ENCODE results near the gene SYP. TPM values are rescaled to one million over a fixed set of nuclear protein-coding genes. Genes with fewer than 3 reads are reported as not detected.

Gene SYP
- total and polyA plus RNA-seq, 2 experiments from 2014 or later: 1.4 to 2.1 TPM

GRCh38 chrX:49205443-49205842 is 5.5 kb upstream of the SYP start:
- no peak overlapping the region for H3K4me2 ChIP-seq
- no peak overlapping the region for H3K4me3 ChIP-seq
- H3K79me2 ChIP-seq: no peaks in the 10 kb centered on the region
- no peaks in the 10 kb centered on the region for H3K27me3 ChIP-seq
- H2AFZ ChIP-seq: no peak overlapping the region
- H3K36me3 ChIP-seq (replicated peaks; ENCODE audit: insufficient read depth, low read depth): no peaks in the 10 kb centered on the region
- no peak overlapping the region for H3K27ac ChIP-seq
- H3K9me3 ChIP-seq (ENCODE audit: low read depth): no peaks in the 10 kb centered on the region
- TF ChIP-seq EZH2phosphoT487 (IDR thresholded peaks at IDR 0.05; ENCODE audit: low read depth, severe bottlenecking, unreplicated experiment) (no peak), EZH2 (IDR thresholded peaks at IDR 0.05; ENCODE audit: borderline replicate concordance) (no peak)
- no peak for DNase-seq (ENCODE audit: low spot score)
- 89% methylated on average over 13 of the region's 13 CpGs for WGBS (ENCODE audit: low lambda C conversion rate, missing lambda C conversion rate)
- no peaks in the 10 kb centered on the region for H3K9me2 ChIP-seq (replicated peaks; ENCODE audit: insufficient read depth)
- no peaks in the 10 kb centered on the region for H4K20me1 ChIP-seq (ENCODE audit: insufficient read depth, poor library complexity, severe bottlenecking)
- no peaks in the 10 kb centered on the region for H3K4me1 ChIP-seq (ENCODE audit: insufficient read depth)

- Histone ChIP-seq H3K79me2 (no peaks in the 10 kb centered on the region), H2AFZ (no peak overlapping the region), H3K4me1 (ENCODE audit: insufficient read depth) (no peaks in the 10 kb centered on the region), H3K9me3 (ENCODE audit: low read depth) (no peaks in the 10 kb centered on the region), H3K4me3 (no peak overlapping the region), H3K27ac (no peak overlapping the region), H3K4me2 (no peak overlapping the region), H3K36me3 (replicated peaks; ENCODE audit: insufficient read depth, low read depth) (no peaks in the 10 kb centered on the region), H3K9me2 (replicated peaks; ENCODE audit: insufficient read depth) (no peaks in the 10 kb centered on the region), H4K20me1 (ENCODE audit: insufficient read depth, poor library complexity, severe bottlenecking) (no peaks in the 10 kb centered on the region), H3K27me3 (no peaks in the 10 kb centered on the region)
- 45% methylated on average over 3 of the region's 4 CpGs for WGBS (ENCODE audit: low lambda C conversion rate, missing lambda C conversion rate)
- TF ChIP-seq EZH2 (IDR thresholded peaks at IDR 0.05; ENCODE audit: borderline replicate concordance): no peak
- no peak for TF ChIP-seq EZH2phosphoT487 (IDR thresholded peaks at IDR 0.05; ENCODE audit: low read depth, severe bottlenecking, unreplicated experiment)
- TF ChIP-seq CTCF (IDR thresholded peaks at IDR 0.05; ENCODE audit: poor library complexity): no peak
- no peak for DNase-seq (ENCODE audit: low spot score)
Observed at GRCh38 chrX:49204709-49205108, 4.7 kb upstream of the SYP start.

- Histone ChIP-seq H3K9me3 (ENCODE audit: low read depth) (no peaks in the 10 kb centered on the region), H3K79me2 (no peaks in the 10 kb centered on the region), H3K4me1 (ENCODE audit: insufficient read depth) (no peaks in the 10 kb centered on the region), H2AFZ (no peak overlapping the region), H3K4me3 (no peak overlapping the region), H3K4me2 (no peak overlapping the region), H3K36me3 (replicated peaks; ENCODE audit: insufficient read depth, low read depth) (no peaks in the 10 kb centered on the region), H3K27ac (no peak overlapping the region), H3K9me2 (replicated peaks; ENCODE audit: insufficient read depth) (no peaks in the 10 kb centered on the region), H4K20me1 (ENCODE audit: insufficient read depth, poor library complexity, severe bottlenecking) (no peaks in the 10 kb centered on the region), H3K27me3 (no peaks in the 10 kb centered on the region)
- TF ChIP-seq EZH2phosphoT487 (IDR thresholded peaks at IDR 0.05; ENCODE audit: low read depth, severe bottlenecking, unreplicated experiment): no peak
- TF ChIP-seq EZH2 (IDR thresholded peaks at IDR 0.05; ENCODE audit: borderline replicate concordance): no peak
- no peak for TF ChIP-seq CTCF (IDR thresholded peaks at IDR 0.05; ENCODE audit: poor library complexity)
- DNase-seq (ENCODE audit: low spot score): no peak
- WGBS (ENCODE audit: low lambda C conversion rate, missing lambda C conversion rate): 81% methylated on average over 6 of the region's 6 CpGs
Observed at GRCh38 chrX:49204017-49204416, 4.0 kb upstream of the SYP start.

- Histone ChIP-seq H3K27ac (no peak overlapping the region), H3K4me3 (no peak overlapping the region), H3K4me1 (ENCODE audit: insufficient read depth) (no peaks in the 10 kb centered on the region), H3K79me2 (no peaks in the 10 kb centered on the region), H3K4me2 (no peak overlapping the region), H3K9me3 (ENCODE audit: low read depth) (no peaks in the 10 kb centered on the region), H4K20me1 (ENCODE audit: insufficient read depth, poor library complexity, severe bottlenecking) (no peaks in the 10 kb centered on the region), H3K36me3 (replicated peaks; ENCODE audit: insufficient read depth, low read depth) (no peaks in the 10 kb centered on the region), H3K27me3 (no peaks in the 10 kb centered on the region), H2AFZ (no peak overlapping the region), H3K9me2 (replicated peaks; ENCODE audit: insufficient read depth) (no peaks in the 10 kb centered on the region)
- WGBS (ENCODE audit: low lambda C conversion rate, missing lambda C conversion rate): 68% methylated on average over 3 of the region's 3 CpGs
- DNase-seq (ENCODE audit: low spot score): no peak
- TF ChIP-seq EZH2 (IDR thresholded peaks at IDR 0.05; ENCODE audit: borderline replicate concordance) (no peak), EZH2phosphoT487 (IDR thresholded peaks at IDR 0.05; ENCODE audit: low read depth, severe bottlenecking, unreplicated experiment) (no peak), CTCF (IDR thresholded peaks at IDR 0.05; ENCODE audit: poor library complexity) (no peak)
Observed at GRCh38 chrX:49203536-49203935, 3.5 kb upstream of the SYP start.

All from hepatocyte (in vitro differentiated cells).